ENCODE results near the gene ABCB4. TPM values are rescaled to one million over a fixed set of nuclear protein-coding genes. Genes with fewer than 3 reads are reported as not detected.

Gene ABCB4
- total RNA-seq = not detected

DNA sequence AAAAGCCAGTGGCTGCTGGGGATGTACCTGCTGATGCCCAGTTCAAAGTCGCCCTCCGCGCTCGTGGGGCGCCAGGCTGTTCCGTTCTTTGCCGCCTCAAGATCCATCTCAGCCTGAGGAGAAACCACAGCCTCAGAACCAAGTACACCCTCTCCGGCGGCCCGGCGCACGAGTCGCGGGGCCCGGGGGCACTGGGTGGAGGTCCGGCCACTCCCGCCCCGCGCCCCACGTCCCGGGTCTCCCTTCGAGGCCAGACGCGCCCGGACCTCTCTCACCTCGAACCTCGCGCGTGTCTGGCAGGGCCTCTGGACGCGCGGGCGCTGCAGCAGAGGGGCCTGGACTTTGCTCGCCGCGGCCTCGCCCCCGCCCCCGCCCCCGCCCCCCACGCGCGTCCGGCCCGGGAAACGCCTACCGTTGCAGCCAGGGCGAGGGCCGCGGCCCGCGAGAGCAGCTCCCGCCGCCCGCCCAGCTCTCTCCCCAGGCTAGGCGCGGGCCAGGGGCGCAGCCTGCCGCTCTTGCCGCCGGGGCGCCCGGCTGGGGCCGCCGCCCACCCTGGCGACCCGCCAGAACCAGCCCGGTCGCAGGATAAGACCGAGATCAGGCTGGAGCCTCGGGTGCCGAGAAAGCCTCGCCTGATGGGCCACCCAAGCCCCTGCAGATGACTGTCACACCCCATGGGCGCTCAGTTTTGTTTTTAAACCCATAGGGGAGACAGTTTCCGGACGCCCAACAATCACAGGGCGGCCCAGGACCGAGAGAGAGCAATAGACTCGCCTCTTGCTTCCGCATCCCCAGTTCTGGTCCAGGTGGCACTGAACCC is at the start of gene ABCB4:
Gene ABCB4 (minus strand): TSS at position 322 of the 820 bp plus-strand sequence. CDS start 215 bp downstream, at position 107.
- Histone ChIP-seq H3K36me3 (no peaks in the 10 kb centered on the region), H3K27ac (peak within 1 kb of the TSS; percentile 23 to 66), H3K9me3 (no peaks in the 10 kb centered on the region), H3K4me1 (no peaks in the 10 kb centered on the region), H3K4me3 (peak within 1 kb of the TSS; percentile 72 to 88), H3K27me3 (no peaks in the 10 kb centered on the region)
- intact Hi-C loops (cut with DNase I) = loop anchor here (2.0 to 5.0 kb wide), 2 partner anchors 131 to 152 kb away; partner anchors contain the start of genes CROT and RUNDC3B
- TF ChIP-seq CTCF (IDR thresholded peaks at IDR 0.05) = no peak
- DNase-seq (ENCODE audit: low spot score in 2 of 2) = peak in 1 of 2 donors; percentile 64

GRCh38 chr7:87518735-87519134 is 43.3 kb upstream of the ABCB4 start:
- intact Hi-C loops (cut with DNase I) = no loop called here
- Histone ChIP-seq H3K27ac (peak overlapping the region in 1 of 2 donors; percentile 36), H3K9me3 (no peaks in the 10 kb centered on the region), H3K4me1 (no peaks in the 10 kb centered on the region), H3K4me3 (no peak overlapping the region), H3K36me3 (no peaks in the 10 kb centered on the region), H3K27me3 (no peaks in the 10 kb centered on the region)
- no peak for TF ChIP-seq CTCF (IDR thresholded peaks at IDR 0.05)
- no peak for DNase-seq (ENCODE audit: low spot score in 2 of 2)

GRCh38 chr7:87517891-87518290 is 42.4 kb upstream of the ABCB4 start:
- no peak for TF ChIP-seq CTCF (IDR thresholded peaks at IDR 0.05)
- intact Hi-C loops (cut with DNase I) = no loop called here
- Histone ChIP-seq H3K36me3 (no peaks in the 10 kb centered on the region), H3K27me3 (no peaks in the 10 kb centered on the region), H3K27ac (no peak overlapping the region), H3K4me3 (no peak overlapping the region), H3K9me3 (no peaks in the 10 kb centered on the region), H3K4me1 (no peaks in the 10 kb centered on the region)
- no peak for DNase-seq (ENCODE audit: low spot score in 2 of 2)

DNA sequence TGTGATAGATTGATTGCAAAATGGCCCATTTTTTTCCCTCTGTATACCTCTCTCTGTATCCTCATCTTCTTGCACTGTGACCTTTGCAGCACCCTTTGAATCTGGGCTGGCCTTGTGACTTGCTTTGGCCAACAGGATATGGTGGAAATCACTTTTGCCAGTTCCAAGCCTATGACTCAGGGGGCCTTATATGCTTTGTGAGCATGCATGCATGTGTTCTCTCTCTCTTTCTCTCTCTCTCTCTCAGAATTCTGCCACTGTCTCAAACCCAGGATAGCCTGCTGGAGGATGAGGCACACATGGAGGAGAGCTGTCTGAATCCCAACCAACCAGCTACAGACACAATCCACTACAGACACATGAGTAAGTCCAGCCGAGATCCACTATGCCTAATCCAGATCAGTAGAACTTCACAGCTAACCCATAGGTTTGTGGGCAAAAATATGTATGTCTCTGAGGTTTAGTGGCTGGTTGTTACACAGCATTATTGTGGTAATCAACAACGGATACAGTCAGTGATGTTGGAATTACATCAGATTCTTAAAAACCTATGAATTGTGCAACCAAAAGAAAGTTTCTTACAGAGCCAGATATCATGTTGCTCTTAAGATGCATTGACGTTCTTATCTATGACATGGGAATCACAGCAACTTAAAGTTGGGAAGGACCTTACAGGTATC is 41.8 kb upstream of the ABCB4 start:
- no peak overlapping the region for H3K27ac ChIP-seq
- H3K36me3 ChIP-seq = no peaks in the 10 kb centered on the region
- no peak for DNase-seq (ENCODE audit: low spot score in 2 of 2)
- no peaks in the 10 kb centered on the region for H3K27me3 ChIP-seq
- H3K4me1 ChIP-seq = no peaks in the 10 kb centered on the region
- no peak for TF ChIP-seq CTCF (IDR thresholded peaks at IDR 0.05)
- no peak overlapping the region for H3K4me3 ChIP-seq
- intact Hi-C loops (cut with DNase I) = no loop called here
- H3K9me3 ChIP-seq = no peaks in the 10 kb centered on the region

- no peaks in the 10 kb centered on the region for H3K4me1 ChIP-seq
Observed at GRCh38 chr7:87513735-87514335, 38.4 kb upstream of the ABCB4 start.

More at GRCh38 chr7:87513735-87514335, 38.4 kb upstream of the ABCB4 start:
- H3K9me3 ChIP-seq = no peaks in the 10 kb centered on the region
- no peaks in the 10 kb centered on the region for H3K36me3 ChIP-seq
- no peak for TF ChIP-seq CTCF (IDR thresholded peaks at IDR 0.05)
- no peak overlapping the region for H3K4me3 ChIP-seq
- no peaks in the 10 kb centered on the region for H3K27me3 ChIP-seq
- DNase-seq (ENCODE audit: low spot score in 2 of 2) = no peak
- no peak overlapping the region for H3K27ac ChIP-seq
- intact Hi-C loops (cut with DNase I) = no loop called here

All from ascending aorta (tissue), 2 donors.